ENCODE results near the gene SIMC1. TPM values are rescaled to one million over a fixed set of nuclear protein-coding genes. Genes with fewer than 3 reads are reported as not detected.

SIMC1 gene
- total and polyA plus RNA-seq, 2 donors (not counting 3 experiments of a cell fraction or from before 2014, with no cell fraction given) = 9.0 to 16.2 TPM

GRCh38 chr5:176373100-176373818 lies 135.0 kb downstream of the SIMC1 start:
- DNase-seq (ENCODE audit: low read depth, low spot score) = no peak
- ChIA-PET POLR2A (no interaction called here), CTCF (interaction anchor here (1.6 kb wide), 1 partner anchor 12 kb away, joined by 4 read pairs; the partner anchor contains the start of gene KIAA1191)
- FAIRE-seq = no peak
- Histone ChIP-seq H3K9me3 (replicated peaks; ENCODE audit: control insufficient read depth, insufficient read depth, low read length) (no peaks in the 10 kb centered on the region), H3K27me3 (ENCODE audit: control insufficient read depth in 2 of 2, insufficient read depth in 2 of 2, low read length in 2 of 2) (no peaks in the 10 kb centered on the region), H3K4me3 (replicated peaks in 1 of 3; ENCODE audit: insufficient read depth in 1 of 3, low read depth in 1 of 3, low read length in 3 of 3) (no peak overlapping the region), H2AFZ (ENCODE audit: low read depth, low read length) (no peak overlapping the region), H3K4me1 (ENCODE audit: control insufficient read depth, extremely low read depth, insufficient read depth, low read length) (no peaks in the 10 kb centered on the region), H3K9ac (replicated peaks; ENCODE audit: extremely low read depth, insufficient read depth, low read length) (no peak overlapping the region), H3K79me2 (ENCODE audit: control insufficient read depth, insufficient read depth, low read length) (no peaks in the 10 kb centered on the region), H3K4me2 (ENCODE audit: insufficient read depth, low read length) (no peak overlapping the region), H3K27ac (ENCODE audit: insufficient read depth, low read depth, low read length) (no peak overlapping the region), H4K20me1 (replicated peaks; ENCODE audit: control insufficient read depth, extremely low read depth, insufficient read depth, low read length) (no peaks in the 10 kb centered on the region), H3K36me3 (ENCODE audit: control insufficient read depth in 2 of 2, extremely low read depth in 1 of 2, insufficient read depth in 2 of 2, low read length in 2 of 2) (peaks cover 0 to 15% of the 10 kb centered on the region in 2 experiments), H3K9me1 (replicated peaks; ENCODE audit: control insufficient read depth, extremely low read depth, insufficient read depth, low read length) (no peaks in the 10 kb centered on the region)
- dilution Hi-C loops (cut with MboI; ENCODE audit: extremely low pct_ligation_motif_present, low sequenced_read_pairs) (no loop called here), intact Hi-C loops (cut with micrococcal nuclease) (no loop called here)
- no TSS peak for BruUV-seq (replicated peaks)
- TF ChIP-seq, protein P1, sequence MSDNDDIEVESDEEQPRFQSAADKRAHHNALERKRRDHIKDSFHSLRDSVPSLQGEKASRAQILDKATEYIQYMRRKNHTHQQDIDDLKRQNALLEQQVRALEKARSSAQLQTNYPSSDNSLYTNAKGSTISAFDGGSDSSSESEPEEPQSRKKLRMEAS (IDR thresholded peaks at IDR 0.05; ENCODE audit: insufficient read depth, insufficient read length) = no peak
- TF ChIP-seq CTCF (IDR thresholded peaks at IDR 0.05; ENCODE audit: extremely low read depth in 1 of 2, insufficient read depth in 1 of 2, low read depth in 1 of 2, low read length in 2 of 2) = no peak
- no peak for TF ChIP-seq MYC (IDR thresholded peaks at IDR 0.05; ENCODE audit: low read depth, low read length)
- no peak for TF ChIP-seq POLR2A (IDR thresholded peaks at IDR 0.05; ENCODE audit: low read depth, low read length)
- TF ChIP-seq POLR2AphosphoS5 (IDR thresholded peaks at IDR 0.05; ENCODE audit: insufficient read depth, low read depth, low read length) = no peak
- TF ChIP-seq JUN (IDR thresholded peaks at IDR 0.05; ENCODE audit: borderline replicate concordance, insufficient read depth, insufficient read length, low read depth) = no peak
- no peak for TF ChIP-seq EZH2 (IDR thresholded peaks at IDR 0.05; ENCODE audit: borderline replicate concordance, low read depth, low read length, severe bottlenecking)

Measured in endothelial cell of umbilical vein (primary cell).